K562 (cell line): ENCODE results near the gene BAD. TPM values are rescaled to one million over a fixed set of nuclear protein-coding genes. Genes with fewer than 3 reads are reported as not detected.

ENCODE experiments used
- BCL6 ChIP-seq: fragments of 250-450 bp; sonication (Bioruptor Pico); IDR thresholded peaks from 2 replicates; pipeline ENCODE4 v1.4.0; 2020
- BCOR ChIP-seq: fragments of 450-650 bp; IDR thresholded peaks from 2 replicates; pipeline ENCODE4 v1.6.1; 2016
- CREM ChIP-seq: IDR thresholded peaks from 2 replicates; pipeline ENCODE4 v1.6.1; 2014; ENCODE audit warnings: antibody characterized with exemption, low read depth
- FOSL1 ChIP-seq: fragments of 200-800 bp; sonication (Bioruptor generic); conservative IDR thresholded peaks from 2 replicates; pipeline ENCODE4 v1.6.1; 2016; ENCODE audit warnings: missing genetic modification characterization, missing compliant biosample characterization
- FOXK2 ChIP-seq, 2 experiments: fragments of 450-650 bp; IDR thresholded peaks in 1 of 2; conservative IDR thresholded peaks in 1 of 2; 2 replicates each; pipeline ENCODE4 v1.6.1; 2016; ENCODE audit warnings: low read depth in 2 of 2, mild to moderate bottlenecking in 1 of 2
- GABPB1 ChIP-seq: sonication (generic); formaldehyde crosslinking; IDR thresholded peaks from 2 replicates; pipeline ENCODE4 v1.8.0; 2022; ENCODE audit warnings: mild to moderate bottlenecking, missing genetic modification reagents
- GATAD2A ChIP-seq: fragments of 450-650 bp; IDR thresholded peaks from 2 replicates; pipeline ENCODE4 v1.6.1; 2017
- KDM1A ChIP-seq, 2 experiments: fragments of 450-650 bp; IDR thresholded peaks; 2 replicates each; pipeline ENCODE4 v1.6.1; 2016; ENCODE audit warnings: mild to moderate bottlenecking in 2 of 2
- MTA1 ChIP-seq: fragments of 450-650 bp; IDR thresholded peaks from 2 replicates; pipeline ENCODE4 v1.6.1; 2017; ENCODE audit warnings: borderline replicate concordance
- NFATC3 ChIP-seq: fragments of 450-650 bp; IDR thresholded peaks from 2 replicates; pipeline ENCODE4 v1.6.1; 2017; ENCODE audit warnings: mild to moderate bottlenecking
- PHF21A ChIP-seq: fragments of 450-650 bp; IDR thresholded peaks from 2 replicates; pipeline ENCODE4 v1.6.1; 2017; ENCODE audit warnings: low read depth, borderline replicate concordance
- POLR2AphosphoS2 ChIP-seq: IDR thresholded peaks from 2 replicates; pipeline ENCODE4 v1.6.1; 2012; ENCODE audit warnings: low read length, improper control_type of control experiment
- SAFB ChIP-seq: fragments of 200-400 bp; formaldehyde crosslinking; IDR thresholded peaks from 2 replicates; pipeline ENCODE4 v1.6.1; 2017; ENCODE audit warnings: low read depth, low read length, borderline replicate concordance
- SMARCE1 ChIP-seq: fragments of 450-650 bp; IDR thresholded peaks from 2 replicates; pipeline ENCODE4 v1.7.1; 2016; ENCODE audit warnings: mild to moderate bottlenecking
- ZNF354B ChIP-seq: fragments of 250-450 bp; sonication (Bioruptor Pico); IDR thresholded peaks from 2 replicates; pipeline ENCODE4 v1.4.0; 2020
- ZNF384 ChIP-seq: IDR thresholded peaks from 2 replicates; pipeline ENCODE4 v1.6.1; 2012; ENCODE audit warnings: low read depth, low read length, improper control_type of control experiment
- ZNF76 ChIP-seq: fragments of 250-450 bp; sonication (Bioruptor Pico); IDR thresholded peaks from 2 replicates; pipeline ENCODE4 v1.4.0; 2020; ENCODE audit warnings: mild to moderate bottlenecking, moderate library complexity, borderline replicate concordance
- polyA plus RNA-seq, 8 experiments: library from polyadenylated mRNA; depleted of rRNA in 4 of 8; stranded (reverse) in 5 of 8; unstranded in 3 of 8; fragments of >200 nt; fragmentation: Nextera tagmentation in 2 of 8; fragmentation: Illumina TruSeq in 1 of 8; extraction: Ambion mirVana in 2 of 8; extraction: Trizol in 1 of 8; gene quantifications; 2 replicates each; pipeline versions ENCODE4 v1.2.1 to v1.2.3, GENCODE V29; 2011 to 2014; ENCODE audit warnings: inconsistent platforms in 1 of 8, missing spikeins in 1 of 8
- total RNA-seq, 7 experiments: library from RNA; depleted of rRNA in 6 of 7; stranded (reverse); fragments of >200 nt in 6 of 7; fragmentation: Illumina TruSeq in 2 of 7; extraction: Trizol in 2 of 7; gene quantifications; 2 replicates each; pipeline versions ENCODE4 v1.2.1 to v1.2.3, GENCODE V29; 2011 to 2021; ENCODE audit warnings: low replicate concordance in 1 of 7
- TF ChIP-seq, protein P1 (sequence below), 2 experiments: fragments of 450-650 bp in 1 of 2; sonication (generic) in 1 of 2; formaldehyde crosslinking in 1 of 2; IDR thresholded peaks in 1 of 2; conservative IDR thresholded peaks in 1 of 2; 2 replicates each; pipeline versions ENCODE4 v1.6.1 to v1.8.1; 2016 to 2023; ENCODE audit warnings: mild to moderate bottlenecking in 2 of 2, moderate library complexity in 2 of 2, inconsistent platforms in 1 of 2, missing genetic modification reagents in 1 of 2
- TF ChIP-seq, protein P2 (sequence below): fragments of 450-650 bp; formaldehyde crosslinking; IDR thresholded peaks from 2 replicates; pipeline ENCODE4 v1.4.0; 2020; ENCODE audit warnings: mild to moderate bottlenecking

BAD gene
- total and polyA plus RNA-seq, 9 of the 15 experiments (the other 6 are each of a cell fraction or from before 2014, with no cell fraction given), result 0.61 to 45.6 (median 11.8) TPM

DNA sequence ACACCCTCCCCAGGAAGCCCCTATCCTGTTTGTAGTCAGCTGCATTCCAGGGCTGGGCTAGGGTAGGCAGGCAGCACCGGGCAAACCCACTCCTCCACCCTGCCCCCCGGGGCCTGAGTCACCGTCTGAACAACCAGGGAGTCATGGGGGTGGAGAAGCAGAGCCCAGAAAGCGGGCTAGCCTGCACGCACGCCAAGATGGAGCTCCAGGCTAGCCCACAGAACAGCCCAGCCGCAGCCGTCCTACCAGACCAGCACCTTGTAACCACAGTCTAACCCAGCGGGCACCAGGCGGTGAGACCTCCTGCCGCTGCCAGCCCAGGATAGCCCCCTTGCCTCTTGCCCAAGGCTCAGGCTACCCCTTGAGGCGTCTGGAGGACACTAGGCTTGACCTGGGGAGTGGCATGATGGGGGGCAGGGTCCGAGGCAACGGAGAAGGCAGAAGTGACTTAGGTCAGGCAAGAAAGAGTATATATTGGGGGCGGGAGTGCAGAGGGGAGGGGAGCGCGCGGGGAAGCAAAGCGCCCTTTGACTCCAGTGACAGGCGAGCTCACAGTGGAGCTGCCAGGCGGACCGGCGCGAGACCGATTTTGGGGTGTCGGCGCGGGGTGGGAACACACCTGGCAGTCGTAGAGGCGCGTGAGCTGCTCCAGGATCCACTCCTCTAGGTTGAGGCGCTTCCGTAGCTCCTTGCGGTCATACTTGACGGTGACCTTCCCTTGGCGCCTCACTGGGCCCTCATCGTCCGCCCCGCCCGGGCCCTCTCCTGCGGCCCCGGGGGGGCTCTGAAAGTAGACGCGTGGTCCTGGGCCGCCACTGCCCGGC, 38.5 kb downstream of the BAD start (continued):
- TF ChIP-seq ZNF354B (CRISPR knock-in tag), result no peak
- TF ChIP-seq BCOR, result peak; percentile 63
- TF ChIP-seq, protein P1, sequence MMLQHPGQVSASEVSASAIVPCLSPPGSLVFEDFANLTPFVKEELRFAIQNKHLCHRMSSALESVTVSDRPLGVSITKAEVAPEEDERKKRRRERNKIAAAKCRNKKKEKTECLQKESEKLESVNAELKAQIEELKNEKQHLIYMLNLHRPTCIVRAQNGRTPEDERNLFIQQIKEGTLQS (IDR thresholded peaks at IDR 0.05), result peak; percentile 86
- TF ChIP-seq, protein P1 (CRISPR knock-in tag; conservative IDR thresholded peaks at IDR 0.05), result no peak
- peak; percentile 76; the same call in 1 of the 2 replicates for TF ChIP-seq GATAD2A
- no peak for TF ChIP-seq SAFB
- TF ChIP-seq POLR2AphosphoS2, result no peak
- peak in 1 of 2 experiments; percentile 83; a peak in 2 of 4 replicates for TF ChIP-seq KDM1A (IDR thresholded peaks at IDR 0.05)
- TF ChIP-seq FOXK2 (conservative IDR thresholded peaks at IDR 0.05 in 1 of 2, IDR thresholded peaks at IDR 0.05 in 1 of 2; ENCODE audit: low read depth in 2 of 2), result peak in 1 of 2 experiments; percentile 54; a peak in 1 of 4 replicates
- no peak for TF ChIP-seq ZNF384
- peak; percentile 72 for TF ChIP-seq SMARCE1
- 0 out of 2 replicates have a peak, but pooled peaks have one; percentile 30 for TF ChIP-seq MTA1
- no peak for TF ChIP-seq NFATC3
- TF ChIP-seq FOSL1, result peak; percentile 84
- no peak for TF ChIP-seq BCL6 (CRISPR knock-in tag)
- TF ChIP-seq CREM, result peak; percentile 38; the same call in 1 of the 2 replicates
- peak; percentile 55; the same call in 1 of the 2 replicates for TF ChIP-seq GABPB1 (CRISPR knock-in tag)
- TF ChIP-seq ZNF76 (CRISPR knock-in tag), result 0 out of 2 replicates have a peak, but pooled peaks have one; percentile 29
- TF ChIP-seq, protein P2, sequence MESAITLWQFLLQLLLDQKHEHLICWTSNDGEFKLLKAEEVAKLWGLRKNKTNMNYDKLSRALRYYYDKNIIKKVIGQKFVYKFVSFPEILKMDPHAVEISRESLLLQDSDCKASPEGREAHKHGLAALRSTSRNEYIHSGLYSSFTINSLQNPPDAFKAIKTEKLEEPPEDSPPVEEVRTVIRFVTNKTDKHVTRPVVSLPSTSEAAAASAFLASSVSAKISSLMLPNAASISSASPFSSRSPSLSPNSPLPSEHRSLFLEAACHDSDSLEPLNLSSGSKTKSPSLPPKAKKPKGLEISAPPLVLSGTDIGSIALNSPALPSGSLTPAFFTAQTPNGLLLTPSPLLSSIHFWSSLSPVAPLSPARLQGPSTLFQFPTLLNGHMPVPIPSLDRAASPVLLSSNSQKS, result no peak
- no peak for TF ChIP-seq PHF21A
